HG02678 (cell line): ENCODE results near the gene TRAK1.
A peak's percentile ranks its signal among the peaks of the same experiment; 100 is the strongest.

Experiments used
- ATAC-seq: cut with Tn5 transposase; IDR thresholded peaks from one replicate; pipeline ENCODE4 v1.9.1; 2021; ENCODE audit warnings: mild to moderate bottlenecking, moderate library complexity; ENCODE audit not compliant: unreplicated experiment

Gene TRAK1

DNA sequence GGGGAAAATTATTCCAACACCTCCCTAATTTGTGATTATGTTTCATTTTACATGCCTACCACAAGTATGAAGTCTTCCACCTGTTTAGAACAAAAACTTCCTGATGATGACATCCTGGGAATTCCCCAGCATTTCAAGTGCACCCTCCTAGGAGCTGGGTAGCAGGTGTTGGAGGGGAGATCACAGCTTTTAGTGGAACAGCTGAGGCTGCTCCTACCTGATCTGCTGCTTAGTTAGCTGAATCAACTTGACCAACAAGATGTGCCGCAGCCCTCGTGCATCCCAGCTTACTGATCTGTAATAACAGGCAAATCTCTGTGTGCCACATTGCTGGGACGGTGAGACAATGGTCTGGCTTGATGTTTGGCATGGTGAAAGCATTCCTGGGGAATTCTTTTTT is 29.7 kb downstream of the TRAK1 start:
- ATAC-seq = no peak

DNA sequence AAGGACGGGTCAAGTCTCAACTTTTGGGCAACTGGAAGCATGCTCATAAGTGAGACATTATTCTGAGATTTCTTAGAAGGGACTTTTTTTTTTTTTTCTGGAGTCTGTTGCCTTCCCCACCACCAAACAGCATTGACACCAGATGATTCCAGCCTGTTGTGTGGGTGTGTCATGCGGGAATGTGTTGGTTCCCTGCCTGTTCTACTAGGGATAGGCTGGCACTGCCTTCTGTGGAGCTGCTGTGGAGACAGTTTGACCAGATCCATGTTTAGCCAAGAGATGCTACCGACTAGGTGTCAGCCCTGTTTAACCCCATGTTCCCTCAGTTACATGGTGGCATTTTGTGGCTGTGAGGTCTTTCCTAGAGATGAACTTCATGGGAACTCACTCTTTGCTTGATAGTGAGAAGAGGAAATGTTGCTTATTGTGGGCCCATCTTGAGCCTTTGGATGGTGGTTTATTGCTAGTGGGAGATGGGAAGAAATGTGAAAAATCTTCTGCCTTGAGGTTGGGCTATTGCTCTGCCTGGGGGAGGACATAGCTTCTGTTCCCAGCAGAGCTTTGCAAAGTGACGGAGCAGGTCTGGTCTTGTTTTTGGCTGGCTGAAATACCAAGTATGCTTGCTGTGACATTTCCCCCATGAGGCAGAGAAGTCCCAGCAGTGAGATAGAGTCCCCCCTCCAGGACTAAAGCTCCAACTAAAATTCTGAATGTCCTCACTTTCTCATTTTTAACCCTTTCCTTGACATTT is 31.3 kb downstream of the TRAK1 start:
- ATAC-seq = peak; percentile 26

DNA sequence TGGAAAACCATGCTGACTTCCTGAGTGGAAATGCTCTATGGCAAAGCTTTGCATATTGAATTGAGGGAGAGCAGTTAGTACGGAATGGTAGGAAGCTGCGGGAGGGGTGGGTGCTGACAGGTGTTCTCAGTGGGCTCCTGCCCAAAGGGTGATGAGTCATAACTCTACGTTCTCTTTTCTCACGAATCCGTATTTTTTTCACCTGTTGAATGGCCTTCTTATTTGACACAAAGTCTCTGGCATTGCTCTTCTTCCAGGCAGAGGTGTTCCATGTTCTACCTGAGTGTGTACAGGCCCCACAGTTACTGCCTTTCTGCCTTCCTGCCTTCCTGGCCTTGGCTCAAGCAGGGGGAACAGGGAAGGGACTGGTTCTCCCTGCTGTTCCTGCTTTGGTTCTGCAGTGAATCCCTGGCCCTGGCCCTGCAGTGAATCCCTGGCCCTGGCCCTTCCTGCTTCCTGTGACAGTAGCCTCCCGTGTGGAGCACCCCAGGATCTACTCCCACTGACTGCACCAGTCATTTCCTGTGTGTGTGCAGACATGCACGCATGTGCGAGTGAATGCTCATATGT is 31.9 kb downstream of the TRAK1 start:
- peak; percentile 43 for ATAC-seq

DNA sequence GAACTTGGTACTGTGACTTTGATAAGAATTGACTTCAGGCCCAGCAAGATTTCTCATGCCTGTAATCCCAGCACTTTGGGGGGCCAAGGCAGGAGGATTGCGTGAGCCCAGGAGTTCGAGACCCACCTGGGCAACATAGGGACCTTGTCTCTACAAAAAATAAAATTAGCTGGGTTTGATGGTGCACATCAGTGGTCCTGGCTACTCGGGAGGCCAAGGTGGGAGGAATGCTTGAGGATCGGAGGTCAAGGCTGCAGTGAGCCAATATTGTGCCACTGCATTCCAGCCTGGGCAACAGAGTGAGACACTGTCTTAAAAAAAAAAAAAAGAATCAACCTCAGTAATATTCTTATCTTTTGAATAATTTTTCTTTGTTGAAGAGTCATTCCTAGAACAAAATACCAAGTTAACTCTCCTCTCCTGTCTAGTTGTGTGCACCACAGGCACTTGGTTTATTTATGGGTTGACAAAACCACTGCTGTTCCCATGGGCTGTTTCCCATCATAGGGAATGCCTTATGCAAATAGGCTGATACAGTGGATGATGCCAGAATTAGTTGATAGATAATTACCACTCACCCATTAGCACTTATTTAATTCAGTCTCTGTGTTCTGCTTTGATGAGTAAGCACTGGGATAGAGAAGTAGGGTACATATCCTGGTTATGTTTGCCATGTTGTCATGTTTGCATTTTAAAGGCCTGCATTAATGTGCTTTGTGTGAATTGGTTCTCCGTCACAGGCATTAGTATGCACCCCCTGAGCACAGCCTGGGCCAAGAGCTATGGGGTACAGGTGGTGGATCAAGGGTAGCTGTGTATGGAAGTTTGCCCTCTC is 32.9 kb downstream of the TRAK1 start:
- ATAC-seq = no peak

DNA sequence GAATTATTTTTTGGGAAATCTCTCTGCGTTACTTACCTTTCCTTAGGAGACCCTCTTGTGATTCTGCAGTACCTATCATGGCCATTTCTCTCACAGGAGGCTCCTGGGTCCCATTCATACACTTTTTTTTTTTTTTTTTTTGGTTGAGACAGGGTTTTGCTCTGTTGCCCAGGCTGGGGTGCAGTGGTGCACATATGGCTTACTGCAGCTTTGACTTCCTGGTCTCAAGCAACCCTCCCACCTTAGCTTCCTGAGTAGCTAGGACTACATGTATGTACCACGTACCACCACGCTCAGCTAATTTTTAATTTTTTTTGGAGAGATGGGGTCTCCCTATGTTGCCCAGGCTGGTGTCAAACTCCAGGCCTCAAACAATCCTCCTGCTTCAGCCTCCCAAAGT is 36.1 kb downstream of the TRAK1 start:
- no peak for ATAC-seq

DNA sequence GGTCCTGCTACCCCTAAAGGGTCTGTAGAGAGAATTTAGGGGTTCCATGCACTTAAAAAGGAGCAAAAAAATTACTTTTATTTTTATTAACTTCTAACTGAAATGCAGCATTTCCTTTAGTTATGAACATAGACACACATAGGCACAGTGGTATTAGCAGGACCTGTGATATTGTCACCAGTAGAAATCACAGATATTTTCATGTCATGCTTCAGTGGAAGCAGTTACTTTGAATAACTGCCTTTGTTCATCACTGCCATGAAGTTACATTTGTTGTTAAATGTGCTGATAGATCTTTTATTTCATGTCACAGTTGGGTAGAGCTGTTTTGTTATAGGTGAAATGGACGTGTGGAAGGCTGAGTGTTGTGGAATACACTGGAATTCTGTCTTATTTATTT is 37.4 kb downstream of the TRAK1 start:
- no peak for ATAC-seq

DNA sequence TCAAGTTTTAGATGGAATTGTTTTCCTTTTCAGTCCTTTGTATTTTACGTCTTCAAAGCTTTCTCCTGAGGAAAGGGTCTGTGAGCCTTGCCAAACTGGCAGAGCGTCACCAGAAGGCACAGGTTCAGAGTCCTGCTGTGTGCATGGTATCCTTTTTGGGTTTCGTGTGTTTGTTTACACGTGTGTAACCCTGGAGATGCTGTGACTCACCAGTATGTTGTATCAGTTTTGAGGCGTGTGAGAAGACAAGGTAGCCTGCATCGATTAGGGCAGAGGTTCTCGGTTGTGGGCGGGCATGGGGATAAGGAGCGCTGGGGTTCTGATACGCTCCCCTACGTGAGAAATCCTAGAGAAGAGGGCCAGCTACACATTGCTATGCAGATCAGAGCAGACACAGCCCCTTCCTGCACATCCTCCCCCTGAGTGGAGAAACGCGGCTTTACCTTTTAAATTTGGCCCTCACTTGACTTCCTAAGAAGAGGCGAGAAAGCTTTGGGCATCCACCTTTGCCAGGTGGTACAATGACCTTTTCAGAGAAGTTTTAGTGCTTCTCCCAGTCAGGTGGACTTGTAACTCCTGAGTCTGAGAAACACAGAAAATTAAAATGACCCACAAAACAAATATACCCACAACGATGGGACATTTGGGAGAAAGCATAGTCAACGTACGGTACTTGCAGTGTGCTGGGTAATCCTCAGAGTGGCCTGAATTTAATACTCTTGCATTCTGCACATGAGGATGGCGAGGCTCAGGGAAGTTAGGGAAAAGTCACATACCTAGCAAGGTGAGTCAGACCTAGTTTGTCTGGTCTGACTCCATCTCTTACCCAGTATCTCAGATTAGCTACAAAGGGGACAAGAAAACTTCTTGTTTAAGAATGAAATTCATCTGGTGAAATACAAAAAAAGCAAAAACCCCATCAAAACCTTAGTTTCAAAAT is 38.1 kb downstream of the TRAK1 start:
- no peak for ATAC-seq

DNA sequence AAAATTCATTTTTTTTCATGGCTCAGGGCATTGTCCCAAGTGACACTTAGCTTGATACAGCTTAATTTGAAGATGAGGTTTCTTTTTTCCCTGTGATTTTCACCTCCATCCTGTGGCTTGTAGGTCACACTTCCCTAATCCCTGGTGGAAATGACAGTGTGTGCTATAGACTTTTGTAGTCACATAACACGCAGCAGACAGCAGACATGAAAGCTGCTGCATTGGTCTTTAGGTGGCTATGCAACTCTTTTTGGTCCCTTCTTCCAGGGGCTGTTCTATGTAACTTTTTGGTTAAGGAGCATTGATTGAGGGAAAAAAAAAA is 38.8 kb downstream of the TRAK1 start:
- no peak for ATAC-seq

DNA sequence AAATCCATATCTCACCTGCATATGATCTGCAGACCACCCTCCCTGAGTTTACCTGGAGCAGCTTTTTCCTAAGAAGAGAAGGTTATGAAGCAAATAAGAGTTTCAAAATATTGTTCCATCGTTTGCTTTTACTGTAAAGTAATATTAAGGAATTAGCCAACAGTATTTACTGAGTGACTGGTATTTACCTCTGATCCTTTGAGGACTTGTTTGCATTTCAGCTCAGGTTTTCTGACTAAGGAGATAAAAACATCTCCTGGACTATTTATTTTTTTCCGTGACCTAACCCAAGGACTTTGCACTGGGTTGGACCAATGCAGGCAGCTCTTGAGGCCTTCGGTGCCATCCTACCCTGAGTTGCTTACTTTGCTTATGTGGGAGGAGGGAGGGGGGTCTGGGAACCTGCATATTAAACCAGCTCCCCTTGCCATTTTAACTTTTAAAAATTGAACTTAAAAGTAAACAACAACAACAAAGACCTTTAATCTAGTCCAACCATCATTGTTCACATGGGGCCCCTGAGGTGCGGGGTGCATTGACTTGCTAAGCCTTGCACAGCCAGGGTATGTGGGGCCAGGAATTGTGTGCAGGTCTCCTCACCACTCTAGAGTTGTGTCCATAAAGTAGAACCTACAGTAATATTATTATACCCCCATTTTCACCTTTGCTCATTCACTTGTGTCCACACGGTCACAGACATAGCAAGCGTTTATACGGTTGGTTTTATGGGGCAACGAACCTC is 39.3 kb downstream of the TRAK1 start:
- ATAC-seq = no peak

DNA sequence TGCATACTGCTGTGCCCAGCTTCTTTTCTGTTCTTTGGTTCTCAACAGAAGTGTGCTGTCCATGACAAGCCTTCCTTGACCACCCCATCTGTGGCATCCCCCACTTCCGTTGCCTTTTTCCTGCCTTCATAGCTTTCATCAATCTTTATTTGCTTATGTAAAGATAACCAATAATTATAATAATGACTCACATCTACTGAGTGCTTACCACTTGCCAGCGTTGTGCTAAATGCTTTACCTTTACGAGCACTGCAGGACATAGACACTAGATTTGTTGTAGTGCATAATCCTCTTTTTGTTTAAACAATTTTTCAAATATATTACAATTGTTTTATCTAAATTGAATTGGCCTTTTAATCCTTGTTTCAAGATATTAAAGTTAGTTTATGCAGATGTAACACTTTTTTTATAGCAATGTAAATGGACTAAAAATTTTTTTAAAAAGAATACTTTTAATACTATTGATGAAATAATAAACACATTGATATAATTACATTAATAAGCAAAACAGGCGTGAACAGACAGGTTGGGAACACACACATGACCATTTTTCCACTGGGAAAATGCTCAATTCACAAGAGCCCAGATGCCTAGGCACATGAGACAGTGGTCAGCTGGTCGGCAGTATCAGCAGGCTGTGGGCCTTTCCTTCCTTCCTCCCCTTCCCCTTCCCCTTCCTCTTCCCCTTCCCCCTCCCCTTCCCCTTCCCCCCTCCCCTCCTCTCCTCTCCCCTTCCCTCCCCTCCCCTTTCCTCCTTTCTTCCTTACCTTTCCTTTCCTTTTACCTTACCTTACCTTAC is 42.5 kb downstream of the TRAK1 start:
- ATAC-seq = no peak

DNA sequence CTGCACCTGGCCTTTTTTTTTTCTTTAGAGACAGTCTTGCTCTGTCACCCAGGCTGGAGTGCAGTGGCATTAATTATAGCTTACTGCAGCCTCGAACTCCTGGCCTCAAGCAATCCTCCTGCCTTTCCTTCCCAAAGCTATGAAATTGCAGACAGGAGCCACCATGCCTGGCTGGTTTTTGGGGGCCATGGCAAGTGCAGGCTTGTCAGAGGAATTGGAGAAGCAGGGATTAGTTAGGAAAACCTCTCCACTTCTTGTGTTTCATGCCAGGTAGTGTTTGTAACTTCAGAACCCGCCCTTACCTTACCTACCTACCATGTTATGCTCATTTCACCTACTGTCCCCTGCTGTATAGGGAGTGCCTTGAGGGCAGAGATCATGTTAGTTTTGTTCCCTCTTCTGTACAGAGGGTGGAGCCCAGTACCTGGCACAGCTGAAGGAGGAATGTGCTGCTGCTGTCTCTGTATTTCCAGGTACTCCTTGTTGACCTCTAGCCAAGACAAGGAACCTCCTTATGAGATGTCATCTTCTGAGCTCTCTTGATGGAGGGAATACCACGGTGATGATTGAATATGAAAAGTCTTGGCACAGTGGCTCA is 43.8 kb downstream of the TRAK1 start:
- no peak for ATAC-seq

DNA sequence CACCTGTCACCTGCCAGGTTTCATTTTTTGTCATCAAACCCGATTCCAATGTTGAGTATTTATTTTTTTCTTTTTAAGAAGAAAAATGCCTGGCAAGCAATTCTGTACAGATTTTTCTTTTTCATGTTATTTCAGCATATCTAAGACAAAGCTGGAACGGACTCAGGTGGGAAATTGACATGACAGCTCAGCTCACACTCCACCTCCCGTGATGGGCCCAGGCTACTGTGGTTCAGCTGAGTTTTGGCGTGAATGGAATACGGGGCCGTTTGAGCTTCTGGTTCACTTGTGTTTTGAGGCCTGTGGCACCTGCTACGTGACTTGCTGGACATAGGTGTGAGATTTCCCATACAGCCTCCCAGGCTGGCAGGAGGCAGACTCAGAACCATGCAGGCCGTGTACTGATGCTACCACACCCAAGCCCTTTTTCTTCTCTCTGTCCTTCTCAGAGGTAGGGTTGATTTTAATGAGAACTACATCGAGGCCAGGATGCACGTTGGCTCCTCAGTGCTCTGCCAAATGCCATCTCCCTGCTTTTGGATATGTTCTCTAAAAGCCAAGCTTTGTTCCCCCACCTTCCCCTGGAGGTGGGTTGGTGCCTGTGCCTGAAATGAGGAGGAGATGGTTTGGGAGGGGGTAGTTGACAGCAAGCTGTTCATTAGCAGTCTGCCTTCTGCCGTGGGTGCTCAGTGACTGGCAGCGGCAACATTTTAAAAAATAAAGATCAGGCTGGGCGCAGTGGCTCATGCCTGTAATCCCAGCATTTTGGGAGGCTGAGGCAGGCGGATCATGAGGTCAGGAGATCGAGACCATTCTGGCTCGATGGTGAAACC is 48.7 kb downstream of the TRAK1 start:
- ATAC-seq = no peak

DNA sequence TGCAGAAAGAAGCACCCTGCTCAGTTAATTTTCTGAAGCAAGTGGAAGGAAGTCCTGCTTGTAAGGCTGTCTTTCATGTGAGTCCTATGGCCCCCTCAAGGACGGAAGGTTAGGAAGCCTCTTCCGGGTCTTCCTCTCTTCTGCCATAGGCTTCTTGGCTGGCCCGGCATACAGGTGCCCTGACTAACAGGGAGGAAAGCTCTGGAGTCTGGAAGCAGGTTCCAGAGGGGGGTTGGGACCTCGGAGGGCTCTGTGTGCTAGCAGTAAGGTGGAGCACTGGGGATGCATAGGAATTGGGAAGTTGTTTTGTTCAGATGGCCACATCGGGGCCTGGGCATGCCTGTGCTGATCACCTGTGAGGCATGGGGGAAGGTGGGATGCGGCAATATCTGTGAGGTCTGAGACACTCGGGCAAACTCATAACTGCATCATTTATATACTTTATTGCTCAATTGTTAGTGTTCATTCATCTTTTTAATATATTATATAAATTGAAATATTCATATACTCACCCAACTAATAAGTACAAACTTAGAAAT is 49.6 kb downstream of the TRAK1 start:
- no peak for ATAC-seq

DNA sequence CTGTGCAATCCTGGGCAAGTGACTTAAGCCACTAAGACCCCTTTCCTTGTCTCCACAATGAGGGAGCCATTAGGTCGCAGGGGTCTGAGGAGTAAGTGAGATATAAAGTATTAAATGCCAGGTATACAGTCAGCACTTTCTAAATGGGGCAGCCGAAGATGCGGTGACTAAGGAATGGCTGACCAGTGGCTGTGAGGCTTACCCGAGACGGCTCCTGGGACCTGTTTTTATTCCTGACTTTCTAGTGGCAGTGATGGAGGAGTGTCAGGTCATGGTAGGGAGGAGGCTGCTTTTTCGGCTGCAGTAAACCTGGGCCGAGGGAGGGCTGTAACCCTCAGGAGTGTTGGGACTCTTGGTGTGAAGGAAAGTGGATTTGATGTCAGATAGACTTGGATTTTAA is 52.3 kb downstream of the TRAK1 start:
- ATAC-seq = no peak

DNA sequence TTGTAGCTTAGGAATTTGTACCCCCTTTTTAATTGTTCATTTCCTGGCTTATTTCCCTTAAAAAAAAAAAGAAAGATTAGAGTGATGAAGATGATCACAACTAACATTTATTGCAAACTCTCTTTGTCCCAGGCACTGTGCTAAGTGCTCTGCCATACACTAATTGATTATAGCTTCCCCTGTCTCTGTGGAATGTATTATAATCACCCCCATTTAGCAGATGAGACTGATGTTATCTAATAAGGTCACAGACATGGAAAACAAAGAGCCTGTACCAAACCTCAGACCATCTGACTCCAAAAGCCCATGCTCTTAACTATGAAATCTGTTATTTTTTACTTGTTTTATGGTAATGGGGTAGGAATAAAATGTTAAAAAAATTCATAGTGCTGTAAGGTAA is 53.1 kb downstream of the TRAK1 start:
- no peak for ATAC-seq

DNA sequence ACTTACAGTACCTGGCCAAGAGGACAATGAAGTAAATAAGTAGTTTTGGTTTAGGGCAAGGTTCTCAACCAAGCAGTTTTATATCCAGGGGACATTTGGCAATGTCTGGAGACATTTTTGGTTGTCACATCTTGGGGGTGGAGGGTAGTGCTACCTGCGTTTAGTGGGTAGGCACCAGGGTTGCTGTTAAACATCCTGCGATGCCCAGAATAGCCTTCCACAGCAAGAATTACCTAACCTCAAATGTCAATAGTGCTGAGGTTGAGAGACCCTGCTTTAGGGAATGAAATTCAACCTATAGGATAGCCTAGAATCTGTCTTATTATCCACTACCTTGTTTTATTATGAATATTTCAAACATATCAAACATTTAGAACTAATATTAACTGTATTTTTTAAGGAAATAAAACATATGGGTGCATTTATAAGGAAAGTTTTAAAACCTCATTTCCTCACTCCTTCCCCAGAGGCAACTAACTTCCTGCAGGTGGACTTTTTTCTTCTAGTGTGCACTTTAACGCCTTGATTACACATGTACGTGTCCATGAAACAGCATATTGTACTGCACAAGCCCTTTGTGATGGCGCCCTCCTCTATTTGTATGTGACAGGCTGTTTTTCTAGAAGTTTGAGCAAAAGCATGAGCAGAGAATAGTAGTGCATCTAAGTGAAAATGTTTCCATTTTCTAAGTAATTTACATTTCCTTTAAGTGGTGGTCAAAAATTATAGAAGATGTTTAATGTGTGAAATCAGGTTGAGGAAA is 57.1 kb downstream of the TRAK1 start:
- no peak for ATAC-seq

DNA sequence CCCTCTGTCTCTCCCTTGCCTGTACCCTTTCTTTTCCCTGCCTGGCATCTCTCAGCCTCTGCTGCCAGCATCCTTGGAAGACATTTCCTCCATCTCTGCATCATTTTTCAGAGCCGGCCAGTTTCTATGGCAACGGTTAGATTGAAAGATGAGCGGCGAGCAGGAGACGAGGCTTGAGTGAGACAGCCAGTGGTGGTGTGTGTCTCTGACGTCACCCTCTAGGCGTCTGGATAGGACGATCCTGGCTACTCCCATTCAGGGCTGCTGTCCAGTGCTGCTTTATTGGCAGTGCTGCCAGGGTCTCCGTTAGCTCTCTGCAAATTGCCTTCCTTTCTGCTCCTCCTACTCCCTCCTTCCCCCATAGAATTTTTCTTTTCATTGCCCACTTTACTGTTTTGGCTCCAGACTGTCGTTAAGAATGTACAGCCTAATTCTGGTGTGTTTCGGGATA is 57.9 kb downstream of the TRAK1 start:
- ATAC-seq = no peak
